ENCODE data around the gene STIL. TPM values are rescaled to one million over a fixed set of nuclear protein-coding genes. Genes with fewer than 3 reads are reported as not detected.

Gene STIL
- total and polyA plus RNA-seq, 2 of the 13 experiments (the other 11 are each of a cell fraction or from before 2014, with no cell fraction given), result 13.7 to 18.6 TPM

GRCh38 chr1:47257224-47257623, 56.7 kb downstream of the STIL start:
- no peak overlapping the region for H3K4me2 ChIP-seq (ENCODE audit: low read depth, low read length)
- in situ Hi-C loops (cut with HindIII; ENCODE audit: extremely low pct_ligation_motif_present, low pct_unique_long_range_greater_than_20kb), result no loop called here
- CTCF ChIA-PET (ENCODE audit: low intra/inter-chr PET ratio, low total read pairs), result no interaction called here
- no peaks in the 10 kb centered on the region for H4K20me1 ChIP-seq (ENCODE audit: insufficient read depth, low read length)
- intact Hi-C loops (cut with micrococcal nuclease; ENCODE audit: unreplicated experiment), result no loop called here
- no peaks in the 10 kb centered on the region for H3K27me3 ChIP-seq (ENCODE audit: control insufficient read depth in 1 of 2, insufficient read depth in 2 of 2, low read length in 2 of 2)
- no peaks in the 10 kb centered on the region for H3K79me2 ChIP-seq (ENCODE audit: insufficient read depth, low read length)
- H3K27ac ChIP-seq (ENCODE audit: extremely low read length, insufficient read depth, low read length), result no peak overlapping the region
- no peak for DNase-seq (ENCODE audit: low spot score)
- BruUV-seq (replicated peaks), result no TSS peak
- peaks cover 27% of the 10 kb centered on the region for H3K4me1 ChIP-seq (ENCODE audit: insufficient read depth, low read length)
- FAIRE-seq, result no peak
- no peak overlapping the region for H2AFZ ChIP-seq (ENCODE audit: low read length)
- POLR2A ChIA-PET, result no interaction called here
- H3K9ac ChIP-seq (ENCODE audit: insufficient read depth, low read depth, low read length), result no peak overlapping the region
- peaks cover 5 to 36% of the 10 kb centered on the region in 2 experiments; a peak in 4 of 5 replicates for H3K36me3 ChIP-seq (replicated peaks in 1 of 2; ENCODE audit: control insufficient read depth in 1 of 2, insufficient read depth in 2 of 2, low read length in 2 of 2)
- H3K4me3 ChIP-seq (replicated peaks in 1 of 3; ENCODE audit: insufficient read depth in 1 of 3, low read depth in 2 of 3, low read length in 3 of 3), result no peak overlapping the region
- H3K9me3 ChIP-seq (ENCODE audit: low read length), result no peaks in the 10 kb centered on the region
- 98% methylated on average over 2 of the region's 2 CpGs for WGBS (ENCODE audit: low lambda C conversion rate)
- no peak for ATAC-seq
- no peak for TF ChIP-seq NFE2L2 (IDR thresholded peaks at IDR 0.05; ENCODE audit: low read length)
- TF ChIP-seq ZBTB8A (CRISPR knock-in tag; IDR thresholded peaks at IDR 0.05; ENCODE audit: borderline replicate concordance, low read depth), result no peak
- TF ChIP-seq ZBTB10 (CRISPR knock-in tag; IDR thresholded peaks at IDR 0.05; ENCODE audit: borderline replicate concordance), result no peak
- no peak for TF ChIP-seq KMT2A (CRISPR knock-in tag; IDR thresholded peaks at IDR 0.05)
- no peak for TF ChIP-seq TBX2 (CRISPR knock-in tag; IDR thresholded peaks at IDR 0.05; ENCODE audit: borderline replicate concordance)
- no peak for TF ChIP-seq DR1 (CRISPR knock-in tag; IDR thresholded peaks at IDR 0.05)
- TF ChIP-seq E2F5 (CRISPR knock-in tag; conservative IDR thresholded peaks at IDR 0.05), result no peak
- TF ChIP-seq TRAFD1 (CRISPR knock-in tag; IDR thresholded peaks at IDR 0.05; ENCODE audit: borderline replicate concordance), result no peak
- TF ChIP-seq RARG (CRISPR knock-in tag; IDR thresholded peaks at IDR 0.05; ENCODE audit: low read depth), result no peak
- no peak for TF ChIP-seq NRL (CRISPR knock-in tag; IDR thresholded peaks at IDR 0.05; ENCODE audit: borderline replicate concordance)
- no peak for TF ChIP-seq RBAK (CRISPR knock-in tag; IDR thresholded peaks at IDR 0.05)
- TF ChIP-seq ZNF552 (CRISPR knock-in tag; IDR thresholded peaks at IDR 0.05; ENCODE audit: borderline replicate concordance), result no peak
- no peak for TF ChIP-seq ETS1 (CRISPR knock-in tag; IDR thresholded peaks at IDR 0.05)
- no peak for TF ChIP-seq ZNF574 (CRISPR knock-in tag; IDR thresholded peaks at IDR 0.05)
- no peak for TF ChIP-seq TGIF2 (CRISPR knock-in tag; IDR thresholded peaks at IDR 0.05)
- TF ChIP-seq ZBTB20 (CRISPR knock-in tag; IDR thresholded peaks at IDR 0.05; ENCODE audit: borderline replicate concordance, low read depth), result no peak

All from HepG2 (cell line).